NB4 (cell line): ENCODE data around the gene LHB.

Source experiments
- DNase-seq: peaks from one replicate; pipeline ENCODE4 v3.0.0; 2010; ENCODE audit warnings: low read depth
- H3K4me3 ChIP-seq: one replicate; pipeline ENCODE4 v1.5.1; 2011; ENCODE audit warnings: mild to moderate bottlenecking, low read depth, low read length, moderate library complexity
- CTCF ChIP-seq: IDR thresholded peaks from one replicate; pipeline ENCODE4 v1.5.1; 2012; ENCODE audit warnings: low read depth, low read length
- MAX ChIP-seq: IDR thresholded peaks from 2 replicates; pipeline ENCODE4 v1.6.1; 2011; ENCODE audit warnings: low read depth, low read length
- MYC ChIP-seq: IDR thresholded peaks from 2 replicates; pipeline ENCODE4 v1.6.1; 2011; ENCODE audit warnings: low read depth, low read length
- POLR2A ChIP-seq: IDR thresholded peaks from 2 replicates; pipeline ENCODE4 v1.6.1; 2011; ENCODE audit warnings: mild to moderate bottlenecking; ENCODE audit not compliant: insufficient read length; ENCODE audit errors: extremely low read depth

The LHB gene

GRCh38 chr19:49017041-49017665, at the start of gene LHB:
LHB (minus strand) TSS chr19:49017091; CDS start chr19:49017081, 10 bp downstream.
- no peak for TF ChIP-seq POLR2A
- no peak for TF ChIP-seq MAX
- no peak for TF ChIP-seq MYC
- TF ChIP-seq CTCF, result no peak
- no peak for DNase-seq
- H3K4me3 ChIP-seq, result no peak within 1 kb of the TSS

GRCh38 chr19:49065905-49066512, 49.1 kb upstream of the LHB start:
- H3K4me3 ChIP-seq, result no peak overlapping the region
- no peak for DNase-seq

GRCh38 chr19:49064768-49065611, 48.1 kb upstream of the LHB start, which contains the start of gene NTF4:
NTF4 (minus strand) TSS chr19:49064818; CDS start chr19:49061997, 2,821 bp downstream.
- no peak within 1 kb of the TSS for H3K4me3 ChIP-seq
- TF ChIP-seq MAX, result no peak
- TF ChIP-seq POLR2A, result no peak
- no peak for TF ChIP-seq CTCF
- no peak for TF ChIP-seq MYC
- peak; percentile 26 for DNase-seq

More at GRCh38 chr19:49065905-49066512, 49.1 kb upstream of the LHB start:
- TF ChIP-seq CTCF, result no peak
- no peak for TF ChIP-seq MAX
- TF ChIP-seq POLR2A, result no peak
- no peak for TF ChIP-seq MYC

- no peak for DNase-seq
- H3K4me3 ChIP-seq, result no peak overlapping the region
- TF ChIP-seq CTCF (no peak), MYC (no peak)
Measured at GRCh38 chr19:49064029-49064629, 47.2 kb upstream of the LHB start.

GRCh38 chr19:49061445-49061844, 44.6 kb upstream of the LHB start:
- no peak overlapping the region for H3K4me3 ChIP-seq
- no peak for DNase-seq
- TF ChIP-seq MYC, result no peak
- no peak for TF ChIP-seq CTCF
- no peak for TF ChIP-seq POLR2A
- TF ChIP-seq MAX, result no peak
